ENCODE data around the gene NEUROG1.

DNA sequence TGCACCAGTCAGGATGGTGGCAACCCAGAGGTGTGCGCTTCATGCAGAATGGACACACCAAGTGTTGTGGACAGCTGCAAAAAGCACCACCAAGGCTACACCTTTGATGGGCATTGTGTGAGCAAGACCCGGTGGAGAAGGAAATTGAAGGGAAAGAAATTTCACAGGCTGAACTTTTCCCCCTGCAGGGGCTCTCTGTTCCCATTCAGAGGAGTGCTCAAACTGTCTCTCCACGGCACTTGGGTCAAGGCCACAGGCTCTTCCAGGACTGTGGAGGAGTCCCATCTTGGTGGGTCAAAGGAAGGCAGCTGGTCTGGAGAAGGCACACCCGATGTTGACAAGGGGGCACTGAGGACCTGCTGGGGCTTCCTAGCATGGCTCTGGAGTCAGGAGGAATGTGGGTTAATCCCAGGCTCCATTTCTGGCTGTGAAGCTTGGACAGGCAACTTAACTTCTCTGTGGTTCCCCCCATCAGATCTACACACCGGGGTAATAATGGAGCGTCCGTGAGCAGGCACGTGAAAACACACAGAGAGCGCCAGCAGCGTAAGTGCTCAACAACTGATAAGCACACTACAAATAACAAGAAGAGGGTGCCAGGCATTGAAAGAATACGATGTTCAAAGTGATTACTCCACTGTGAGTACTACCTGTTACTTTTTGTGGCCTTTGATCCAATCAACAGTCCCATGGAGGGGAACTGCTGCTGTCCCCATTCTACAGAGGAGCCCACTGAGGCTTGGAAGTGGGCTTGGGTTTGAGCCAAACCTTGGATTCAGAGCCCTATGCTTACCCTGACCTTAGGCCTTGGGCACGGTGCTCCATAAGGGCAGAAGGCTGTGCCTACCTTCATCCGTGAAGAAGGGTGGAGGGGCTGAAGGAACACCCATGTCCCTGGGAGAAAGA lies 49.4 kb downstream of the NEUROG1 start:
- TF ChIP-seq, protein P1, sequence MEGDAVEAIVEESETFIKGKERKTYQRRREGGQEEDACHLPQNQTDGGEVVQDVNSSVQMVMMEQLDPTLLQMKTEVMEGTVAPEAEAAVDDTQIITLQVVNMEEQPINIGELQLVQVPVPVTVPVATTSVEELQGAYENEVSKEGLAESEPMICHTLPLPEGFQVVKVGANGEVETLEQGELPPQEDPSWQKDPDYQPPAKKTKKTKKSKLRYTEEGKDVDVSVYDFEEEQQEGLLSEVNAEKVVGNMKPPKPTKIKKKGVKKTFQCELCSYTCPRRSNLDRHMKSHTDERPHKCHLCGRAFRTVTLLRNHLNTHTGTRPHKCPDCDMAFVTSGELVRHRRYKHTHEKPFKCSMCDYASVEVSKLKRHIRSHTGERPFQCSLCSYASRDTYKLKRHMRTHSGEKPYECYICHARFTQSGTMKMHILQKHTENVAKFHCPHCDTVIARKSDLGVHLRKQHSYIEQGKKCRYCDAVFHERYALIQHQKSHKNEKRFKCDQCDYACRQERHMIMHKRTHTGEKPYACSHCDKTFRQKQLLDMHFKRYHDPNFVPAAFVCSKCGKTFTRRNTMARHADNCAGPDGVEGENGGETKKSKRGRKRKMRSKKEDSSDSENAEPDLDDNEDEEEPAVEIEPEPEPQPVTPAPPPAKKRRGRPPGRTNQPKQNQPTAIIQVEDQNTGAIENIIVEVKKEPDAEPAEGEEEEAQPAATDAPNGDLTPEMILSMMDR (IDR thresholded peaks at IDR 0.05) = no peak
- TF ChIP-seq POLR2AphosphoS5 (IDR thresholded peaks at IDR 0.05) = no peak
- no peak for TF ChIP-seq POLR2A (IDR thresholded peaks at IDR 0.05)

All from breast epithelium (tissue), 3 donors.